HG03342 (cell line): ENCODE measurements around the gene SUSD1.

Experiments used
- ATAC-seq: cut with Tn5 transposase; IDR thresholded peaks from one replicate; pipeline ENCODE4 v1.9.1; 2021; ENCODE audit warnings: mild to moderate bottlenecking, moderate library complexity; ENCODE audit not compliant: unreplicated experiment

The SUSD1 gene

GRCh38 chr9:111993319-111993718 lies 181.8 kb downstream of the SUSD1 start:
- ATAC-seq = no peak

GRCh38 chr9:111992523-111992922 lies 182.6 kb downstream of the SUSD1 start:
- peak; percentile 86 for ATAC-seq

GRCh38 chr9:111991179-111991578 lies 183.9 kb downstream of the SUSD1 start:
- ATAC-seq = no peak
